GM19467 (cell line): ENCODE data around the gene NINJ2.
"Not testable (repeated sequence)": the region's sequence is repeated elsewhere in the genome, so short reads cannot be mapped to it uniquely, and the experiment has no call there.

Experiments
- ATAC-seq: cut with Tn5 transposase; IDR thresholded peaks from one replicate; pipeline ENCODE4 v1.9.1; 2021; ENCODE audit warnings: mild to moderate bottlenecking, moderate library complexity; ENCODE audit not compliant: unreplicated experiment

The NINJ2 gene

GRCh38 chr12:642633-643474, 20.4 kb downstream of the NINJ2 start:
- peak; percentile 71 for ATAC-seq

- not testable (repeated sequence) for ATAC-seq
These were observed 21.9 kb downstream of the NINJ2 start for GRCh38 chr12:641321-641720.

GRCh38 chr12:640773-641172, 22.5 kb downstream of the NINJ2 start:
- ATAC-seq, result no peak

- ATAC-seq, result no peak
These were observed 23.3 kb downstream of the NINJ2 start for GRCh38 chr12:639988-640387.

GRCh38 chr12:639566-639965, 23.7 kb downstream of the NINJ2 start:
- ATAC-seq, result no peak

- ATAC-seq, result no peak
These were observed 24.2 kb downstream of the NINJ2 start for GRCh38 chr12:638953-639557.

- no peak for ATAC-seq
These were observed 26.6 kb downstream of the NINJ2 start for GRCh38 chr12:636632-637031.

- no peak for ATAC-seq
These were observed 29.5 kb downstream of the NINJ2 start for GRCh38 chr12:633731-634130.

- no peak for ATAC-seq
These were observed 31.0 kb downstream of the NINJ2 start for GRCh38 chr12:632102-632696.

- ATAC-seq, result no peak
These were observed 32.3 kb downstream of the NINJ2 start for GRCh38 chr12:630656-631632.

- not testable (repeated sequence) for ATAC-seq
These were observed 34.5 kb downstream of the NINJ2 start for GRCh38 chr12:628742-629078.

GRCh38 chr12:627863-628741, 35.1 kb downstream of the NINJ2 start:
- no peak for ATAC-seq

GRCh38 chr12:627285-627684, 36.0 kb downstream of the NINJ2 start:
- ATAC-seq, result no peak

- ATAC-seq, result no peak
These were observed 37.2 kb downstream of the NINJ2 start for GRCh38 chr12:625998-626397.

- no peak for ATAC-seq
These were observed 39.3 kb downstream of the NINJ2 start for GRCh38 chr12:623865-624372.

GRCh38 chr12:623172-623864, 39.9 kb downstream of the NINJ2 start:
- ATAC-seq, result no peak

- no peak for ATAC-seq
These were observed 40.8 kb downstream of the NINJ2 start for GRCh38 chr12:622416-622815.

GRCh38 chr12:619346-619745, 43.9 kb downstream of the NINJ2 start:
- ATAC-seq, result no peak

- no peak for ATAC-seq
These were observed 44.6 kb downstream of the NINJ2 start for GRCh38 chr12:618605-619004.
